H9 (cell line): ENCODE measurements around the gene DLG2. TPM values are rescaled to one million over a fixed set of nuclear protein-coding genes. Genes with fewer than 3 reads are reported as not detected.
A peak's percentile ranks its signal among the peaks of the same experiment; 100 is the strongest.

Experiments
- DNase-seq: peaks from one replicate; pipeline ENCODE4 v3.0.0-alpha.2; 2017
- H2AFZ ChIP-seq: one replicate; pipeline ENCODE4 v1.6.1; 2013; ENCODE audit warnings: mild to moderate bottlenecking, low read length, control low read depth, moderate library complexity
- H2AK5ac ChIP-seq: 2 replicates; pipeline ENCODE4 v1.6.1; 2013; ENCODE audit warnings: low read length, control low read depth, mixed read lengths; ENCODE audit not compliant: insufficient read length
- H2BK120ac ChIP-seq: one replicate; pipeline ENCODE4 v1.6.1; 2013; ENCODE audit warnings: low read depth, mild to moderate bottlenecking, low read length, control low read depth, inconsistent platforms; ENCODE audit not compliant: poor library complexity, severe bottlenecking
- H2BK12ac ChIP-seq: 2 replicates; pipeline ENCODE4 v1.6.1; 2013; ENCODE audit warnings: low read length, control low read depth, mixed read lengths, low read depth; ENCODE audit not compliant: insufficient read length
- H2BK15ac ChIP-seq: 2 replicates; pipeline ENCODE4 v1.6.1; 2013; ENCODE audit warnings: low read depth, low read length, control low read depth
- H2BK20ac ChIP-seq: one replicate; pipeline ENCODE4 v1.6.1; 2013; ENCODE audit warnings: low read depth, mild to moderate bottlenecking, low read length, control low read depth, inconsistent platforms; ENCODE audit not compliant: poor library complexity, severe bottlenecking
- H2BK5ac ChIP-seq: 2 replicates; pipeline ENCODE4 v1.6.1; 2013; ENCODE audit warnings: low read length, control low read depth, mixed read lengths; ENCODE audit not compliant: insufficient read length
- H3K14ac ChIP-seq: 2 replicates; pipeline ENCODE4 v1.6.1; 2013; ENCODE audit warnings: low read length, control low read depth; ENCODE audit not compliant: insufficient read depth
- H3K18ac ChIP-seq: 2 replicates; pipeline ENCODE4 v1.6.1; 2013; ENCODE audit warnings: low read depth, mild to moderate bottlenecking, mixed read lengths, low read length, control low read depth; ENCODE audit not compliant: insufficient read length
- H3K23ac ChIP-seq: 2 replicates; pipeline ENCODE4 v1.6.1; 2013; ENCODE audit warnings: low read length, control low read depth, mixed read lengths, low read depth; ENCODE audit not compliant: insufficient read length
- H3K23me2 ChIP-seq: 2 replicates; pipeline ENCODE4 v1.6.1; 2013; ENCODE audit warnings: low read depth, mild to moderate bottlenecking, mixed read lengths, low read length, control low read depth; ENCODE audit not compliant: insufficient read length, poor library complexity, severe bottlenecking
- H3K27ac ChIP-seq: 2 replicates; pipeline ENCODE4 v1.5.1; 2013; ENCODE audit warnings: low read length, control low read depth, mixed read lengths, low read depth; ENCODE audit not compliant: insufficient read length
- H3K27me3 ChIP-seq: 2 replicates; pipeline ENCODE4 v1.6.1; 2013; ENCODE audit warnings: low read length, control low read depth, inconsistent platforms; ENCODE audit not compliant: insufficient read depth
- H3K4ac ChIP-seq: 2 replicates; pipeline ENCODE4 v1.6.1; 2013; ENCODE audit warnings: low read depth, mild to moderate bottlenecking, control low read depth, inconsistent platforms, low read length, moderate library complexity
- H3K4me1 ChIP-seq: 2 replicates; pipeline ENCODE4 v1.6.1; 2013; ENCODE audit warnings: low read length, control low read depth, inconsistent platforms; ENCODE audit not compliant: insufficient read depth
- H3K4me2 ChIP-seq: 2 replicates; pipeline ENCODE4 v1.6.1; 2013; ENCODE audit warnings: low read length, control low read depth, mixed read lengths; ENCODE audit not compliant: insufficient read length, insufficient read depth
- H3K56ac ChIP-seq: 2 replicates; pipeline ENCODE4 v1.6.1; 2013; ENCODE audit warnings: low read depth, mild to moderate bottlenecking, mixed read lengths, low read length, control low read depth; ENCODE audit not compliant: insufficient read length
- H3K79me1 ChIP-seq: 2 replicates; pipeline ENCODE4 v1.6.1; 2013; ENCODE audit warnings: low read depth, mild to moderate bottlenecking, moderate library complexity, low read length, control low read depth, inconsistent platforms; ENCODE audit not compliant: insufficient read depth, poor library complexity, severe bottlenecking
- H3K79me2 ChIP-seq: 2 replicates; pipeline ENCODE4 v1.6.1; 2013; ENCODE audit warnings: low read length, control low read depth, inconsistent platforms; ENCODE audit not compliant: insufficient read depth
- H3K9ac ChIP-seq: 2 replicates; pipeline ENCODE4 v1.6.1; 2013; ENCODE audit warnings: low read length, control low read depth, mixed read lengths; ENCODE audit not compliant: insufficient read length; ENCODE audit errors: extremely low read depth
- H3K9me3 ChIP-seq: one replicate; pipeline ENCODE4 v1.6.1; 2013; ENCODE audit warnings: low read depth, low read length, inconsistent platforms; ENCODE audit not compliant: control insufficient read depth
- H3T11ph ChIP-seq: one replicate; pipeline ENCODE4 v1.6.1; 2013; ENCODE audit warnings: mild to moderate bottlenecking, low read length, control low read depth, inconsistent platforms
- H4K20me1 ChIP-seq: one replicate; pipeline ENCODE4 v1.6.1; 2013; ENCODE audit not compliant: control insufficient read depth, insufficient read length, insufficient read depth
- H4K5ac ChIP-seq: 2 replicates; pipeline ENCODE4 v1.6.1; 2013; ENCODE audit warnings: low read depth, mild to moderate bottlenecking, mixed read lengths, low read length, control low read depth; ENCODE audit not compliant: insufficient read length
- H4K8ac ChIP-seq: replicated peaks from 2 replicates; pipeline ENCODE4 v1.6.1; 2013; ENCODE audit warnings: low read length, control low read depth, mixed read lengths, low read depth; ENCODE audit not compliant: insufficient read length
- H4K91ac ChIP-seq: 2 replicates; pipeline ENCODE4 v1.6.1; 2013; ENCODE audit warnings: low read depth, mild to moderate bottlenecking, moderate library complexity, mixed read lengths, low read length, control low read depth; ENCODE audit not compliant: insufficient read length
- H3K27ac Mint-ChIP-seq, 3 experiments: 2 replicates in 2 of 3; 3 replicates in 1 of 3; pipeline ENCODE4 v1.8.0; 2020 to 2021; ENCODE audit warnings: mixed read lengths in 3 of 3, mild to moderate bottlenecking in 1 of 3, moderate library complexity in 1 of 3
- H3K27me3 Mint-ChIP-seq: 2 replicates; pipeline ENCODE4 v1.8.0; 2021; ENCODE audit warnings: low read depth, mild to moderate bottlenecking, moderate library complexity, mixed read lengths
- H3K36me3 Mint-ChIP-seq, 3 experiments: 2 replicates in 2 of 3; 3 replicates in 1 of 3; pipeline ENCODE4 v1.8.0; 2020 to 2021; ENCODE audit warnings: low read depth in 3 of 3, mixed read lengths in 3 of 3; ENCODE audit not compliant: insufficient read depth in 1 of 3
- H3K4me1 Mint-ChIP-seq, 2 experiments: 2 replicates each; pipeline ENCODE4 v1.8.0; 2020; ENCODE audit warnings: mixed read lengths in 2 of 2
- H3K4me3 Mint-ChIP-seq, 2 experiments: 2 replicates in 1 of 2; 3 replicates in 1 of 2; pipeline ENCODE4 v1.8.0; 2020 to 2021; ENCODE audit warnings: mild to moderate bottlenecking in 2 of 2, mixed read lengths in 2 of 2, moderate library complexity in 1 of 2
- H3K9me3 Mint-ChIP-seq, 2 experiments: 2 replicates in 1 of 2; 3 replicates in 1 of 2; pipeline ENCODE4 v1.8.0; 2020; ENCODE audit warnings: mild to moderate bottlenecking in 2 of 2, mixed read lengths in 2 of 2, moderate library complexity in 1 of 2
- WGBS: extraction: QIAGEN DNeasy Blood & Tissue Kit; methylation state at CpG from one replicate; pipeline ENCODE4 v1.1.7; 2013; ENCODE audit warnings: missing lambda C conversion rate, low lambda C conversion rate, mixed read lengths; ENCODE audit not compliant: insufficient read length; ENCODE audit errors: extremely low coverage; 5-methylcytosine and 5-hydroxymethylcytosine counted together
- total RNA-seq: library from RNA; stranded (reverse); gene quantifications from 2 replicates; pipeline ENCODE4 v1.2.1, GENCODE V29; 2021
- TF ChIP-seq, protein P1 (sequence below): fragments of 200-600 bp; sonication (generic); conservative IDR thresholded peaks from 3 replicates; pipeline ENCODE4 v1.8.0; 2021; ENCODE audit warnings: antibody characterized with exemption, mild to moderate bottlenecking

Gene DLG2
- total RNA-seq, 1 experiment from 2014 or later, result 8.0 TPM

DNA sequence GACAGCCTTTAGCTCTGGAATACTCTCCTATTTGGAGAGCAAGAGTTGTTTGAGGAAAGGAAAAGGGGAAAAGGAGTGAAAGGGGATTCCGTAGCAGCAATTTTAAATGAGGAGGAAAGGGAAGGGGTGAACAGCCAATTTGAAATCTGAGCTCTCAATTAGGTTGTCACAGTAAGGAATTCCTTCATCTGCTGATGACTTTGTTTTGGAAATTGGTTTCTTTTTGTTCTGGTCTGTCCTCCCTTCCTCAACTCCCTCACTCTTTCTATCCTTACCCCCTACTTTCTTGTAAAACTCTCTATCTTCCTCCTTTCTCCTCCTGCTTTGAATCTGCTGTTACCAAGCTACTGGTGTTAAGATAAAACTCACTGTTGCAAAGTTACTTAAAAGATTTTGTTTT is 1155.6 kb downstream of the DLG2 start:
- Histone ChIP-seq H2BK120ac (no peak overlapping the region), H3K9ac (no peak overlapping the region), H3K23ac (no peak overlapping the region), H3K4me1 (peaks cover 12% of the 10 kb centered on the region), H2BK12ac (no peak overlapping the region), H2AK5ac (no peak overlapping the region), H3K27me3 (no peaks in the 10 kb centered on the region), H2BK20ac (no peak overlapping the region), H4K5ac (no peak overlapping the region), H3K27ac (peak overlapping the region; percentile 37), H3T11ph (no peak overlapping the region), H4K8ac (no peak overlapping the region), H3K14ac (no peak overlapping the region), H3K79me1 (no peaks in the 10 kb centered on the region), H3K4ac (no peak overlapping the region), H4K20me1 (no peaks in the 10 kb centered on the region), H2BK5ac (no peak overlapping the region), H4K91ac (no peak overlapping the region), H3K4me2 (peak overlapping the region; percentile 49), H3K79me2 (no peaks in the 10 kb centered on the region), H3K18ac (no peak overlapping the region), H3K56ac (no peak overlapping the region), H2AFZ (peak overlapping the region; percentile 84), H3K23me2 (no peaks in the 10 kb centered on the region), H2BK15ac (no peak overlapping the region), H3K9me3 (no peaks in the 10 kb centered on the region)
- H3K4me3 Mint-ChIP-seq, result peak overlapping the region; percentile 12 to 20; a peak in 4 of 5 replicates
- TF ChIP-seq, protein P1, sequence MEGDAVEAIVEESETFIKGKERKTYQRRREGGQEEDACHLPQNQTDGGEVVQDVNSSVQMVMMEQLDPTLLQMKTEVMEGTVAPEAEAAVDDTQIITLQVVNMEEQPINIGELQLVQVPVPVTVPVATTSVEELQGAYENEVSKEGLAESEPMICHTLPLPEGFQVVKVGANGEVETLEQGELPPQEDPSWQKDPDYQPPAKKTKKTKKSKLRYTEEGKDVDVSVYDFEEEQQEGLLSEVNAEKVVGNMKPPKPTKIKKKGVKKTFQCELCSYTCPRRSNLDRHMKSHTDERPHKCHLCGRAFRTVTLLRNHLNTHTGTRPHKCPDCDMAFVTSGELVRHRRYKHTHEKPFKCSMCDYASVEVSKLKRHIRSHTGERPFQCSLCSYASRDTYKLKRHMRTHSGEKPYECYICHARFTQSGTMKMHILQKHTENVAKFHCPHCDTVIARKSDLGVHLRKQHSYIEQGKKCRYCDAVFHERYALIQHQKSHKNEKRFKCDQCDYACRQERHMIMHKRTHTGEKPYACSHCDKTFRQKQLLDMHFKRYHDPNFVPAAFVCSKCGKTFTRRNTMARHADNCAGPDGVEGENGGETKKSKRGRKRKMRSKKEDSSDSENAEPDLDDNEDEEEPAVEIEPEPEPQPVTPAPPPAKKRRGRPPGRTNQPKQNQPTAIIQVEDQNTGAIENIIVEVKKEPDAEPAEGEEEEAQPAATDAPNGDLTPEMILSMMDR, result no peak
- DNase-seq, result no peak
- no peaks in the 10 kb centered on the region for H3K9me3 Mint-ChIP-seq
- peak overlapping the region; percentile 25 to 97 (median 81) for H3K27ac Mint-ChIP-seq
- WGBS, result no CpG with 5 or more reads among the region's 1 CpG
- H3K27me3 Mint-ChIP-seq, result no peaks in the 10 kb centered on the region
- no peaks in the 10 kb centered on the region for H3K36me3 Mint-ChIP-seq
- peaks cover 27 to 32% of the 10 kb centered on the region in 2 experiments for H3K4me1 Mint-ChIP-seq
